GM18870 (cell line): ENCODE results near the gene PLXNA2.

Experiments
- ATAC-seq: cut with Tn5 transposase; IDR thresholded peaks from one replicate; pipeline ENCODE4 v1.9.1; 2021; ENCODE audit warnings: moderate library complexity; ENCODE audit not compliant: unreplicated experiment

PLXNA2 gene

DNA sequence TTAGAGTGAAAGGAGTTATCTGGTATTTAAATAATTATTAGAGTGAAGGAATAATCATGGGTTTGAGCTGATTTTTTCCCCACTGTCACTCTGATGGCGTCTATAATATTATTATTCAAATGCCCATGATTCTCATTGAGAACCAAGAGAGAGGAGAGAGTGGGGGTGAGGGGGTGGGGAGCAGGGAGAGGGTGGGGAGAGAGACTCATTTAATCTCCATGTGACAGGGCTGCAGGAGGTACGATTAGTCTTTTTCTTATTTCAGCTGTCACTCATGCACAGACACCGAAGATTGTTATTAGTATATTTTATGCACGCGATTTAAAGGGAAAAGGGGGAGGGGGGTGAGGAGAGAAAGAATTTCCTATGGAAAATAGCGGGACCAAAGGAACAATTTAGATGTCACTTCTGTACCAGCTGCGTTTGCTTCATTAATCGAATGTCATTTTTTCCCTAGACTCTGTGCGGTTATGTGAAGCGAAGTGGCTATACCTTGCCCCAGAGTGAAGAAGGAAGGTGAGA, 19.9 kb downstream of the PLXNA2 start:
- ATAC-seq: no peak

DNA sequence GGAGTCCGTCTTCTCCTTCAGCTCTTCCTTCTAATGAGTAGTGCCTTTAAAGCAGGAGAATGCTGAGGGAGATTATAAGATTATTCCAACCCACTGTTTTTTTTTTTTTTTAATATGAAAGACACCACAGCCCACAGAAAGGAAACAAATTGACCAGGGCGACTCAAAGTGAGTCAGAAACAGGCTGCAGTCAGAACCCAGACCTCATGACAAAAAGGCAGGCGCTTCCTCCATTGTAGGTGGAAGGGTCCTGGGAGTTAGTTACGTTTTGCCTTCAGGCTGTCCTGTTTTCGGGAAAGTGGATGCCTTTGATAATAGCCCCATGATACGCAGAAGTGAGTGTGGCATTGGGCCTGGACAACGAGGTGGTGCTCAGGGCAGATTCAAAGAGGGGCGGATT, 21.0 kb downstream of the PLXNA2 start:
- ATAC-seq: no peak

DNA sequence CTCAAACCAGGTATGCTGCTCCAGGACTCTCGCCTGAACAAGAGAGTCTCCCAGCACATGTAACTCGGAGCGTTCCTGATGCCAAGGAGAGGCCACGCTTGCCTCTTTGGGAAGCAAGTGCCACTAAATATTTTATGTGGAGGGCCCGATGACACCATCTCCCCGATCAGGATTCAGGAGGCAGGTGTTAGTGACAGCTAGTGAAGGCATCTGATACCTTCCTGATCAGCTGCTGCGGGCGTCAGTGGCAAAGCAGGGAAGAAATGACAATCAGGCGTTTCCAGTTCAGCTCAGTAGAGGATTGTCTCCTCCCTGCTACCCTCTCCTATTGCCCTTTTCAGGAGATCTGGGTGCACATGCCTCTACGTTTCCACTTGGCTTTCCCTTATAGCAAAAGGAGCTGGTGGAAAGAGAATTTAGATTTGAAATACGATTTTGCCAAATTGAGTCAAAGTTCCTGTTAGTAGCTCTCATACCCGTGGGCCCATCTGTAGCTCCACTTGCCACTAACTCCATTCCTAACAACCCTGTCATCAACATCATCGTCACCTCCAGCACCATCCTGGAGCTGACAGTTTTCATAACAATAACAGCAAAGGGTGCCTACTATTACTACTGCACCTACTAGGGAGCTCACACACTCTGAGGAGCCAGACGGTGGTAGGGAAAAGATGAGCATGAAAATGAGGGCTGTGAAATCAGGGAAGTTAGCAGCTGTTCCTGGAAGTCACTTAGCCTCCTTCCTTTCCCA, 21.6 kb downstream of the PLXNA2 start:
- ATAC-seq: no peak

DNA sequence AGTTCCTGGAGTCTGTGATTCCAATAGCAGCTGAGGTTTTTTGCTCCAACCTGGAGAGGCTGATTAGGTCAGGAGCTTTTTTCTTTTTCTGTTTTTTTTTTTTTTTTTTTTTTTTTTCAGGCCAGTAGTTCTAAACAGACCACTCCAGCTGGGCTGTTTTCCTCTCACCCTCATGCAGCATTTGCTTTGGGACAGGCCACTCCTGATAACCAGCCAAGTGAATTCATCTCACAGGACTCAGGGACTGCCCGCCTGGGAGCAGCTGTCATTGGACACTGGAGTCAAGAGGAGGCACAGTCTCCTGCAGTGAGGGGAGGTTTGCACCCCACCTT, 22.9 kb downstream of the PLXNA2 start:
- no peak for ATAC-seq

DNA sequence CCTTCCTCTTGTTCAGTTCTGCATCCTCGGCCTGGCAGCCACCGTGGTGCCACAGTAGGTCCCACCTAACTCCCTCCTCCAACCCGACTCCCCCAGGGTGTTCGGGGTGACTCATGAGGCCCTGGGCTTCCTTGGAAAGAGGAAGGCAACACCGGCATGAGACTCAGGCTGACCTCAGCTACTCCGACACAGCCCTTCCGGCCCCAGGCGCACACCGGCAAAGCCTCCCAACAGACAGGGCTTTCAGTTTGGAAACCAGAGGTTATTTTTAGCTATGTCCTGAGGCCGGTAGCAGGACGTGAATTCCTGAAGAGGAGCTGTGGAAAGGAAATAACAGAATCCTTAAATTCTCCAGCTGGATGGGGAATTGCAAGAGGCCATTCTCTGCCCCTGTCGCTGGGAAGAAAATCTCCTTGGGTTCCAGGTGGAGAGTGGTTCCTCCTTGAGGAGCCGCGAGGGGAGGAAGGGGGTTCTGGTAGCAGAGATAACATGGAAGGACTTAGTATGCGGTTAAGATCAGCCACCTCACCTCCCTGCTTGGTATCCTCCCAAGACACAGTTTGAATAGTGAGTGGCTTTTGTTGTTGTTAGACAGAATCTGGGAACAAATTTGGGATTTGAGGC, 24.4 kb downstream of the PLXNA2 start:
- ATAC-seq: no peak

DNA sequence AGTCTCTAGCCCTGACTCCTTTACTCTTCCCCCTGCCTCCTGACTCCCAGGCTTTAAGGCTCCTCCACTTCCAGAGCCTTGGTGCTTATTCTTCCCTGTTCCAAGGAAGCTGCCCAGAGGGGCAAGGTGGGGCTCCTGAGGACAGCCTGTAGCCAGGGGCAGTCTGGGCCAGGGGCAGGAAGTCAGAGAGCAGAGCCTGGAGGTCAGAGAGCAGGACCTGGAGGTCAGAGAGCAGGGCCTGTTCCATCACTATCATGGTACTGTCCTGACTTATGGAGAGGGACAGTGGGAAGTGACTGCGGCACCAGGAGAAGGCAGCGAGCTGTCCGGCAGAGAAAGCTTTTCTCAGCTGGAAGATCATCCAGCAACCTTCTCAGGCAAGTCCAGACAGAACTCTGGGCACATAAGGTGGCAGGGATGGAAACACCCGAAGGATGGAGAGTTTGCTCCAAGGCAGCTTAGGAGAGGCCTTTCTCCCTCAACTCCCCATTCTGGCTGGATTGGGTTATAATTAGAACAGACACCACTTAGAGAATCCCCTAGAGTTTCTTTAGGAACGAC, 25.0 kb downstream of the PLXNA2 start:
- no peak for ATAC-seq

DNA sequence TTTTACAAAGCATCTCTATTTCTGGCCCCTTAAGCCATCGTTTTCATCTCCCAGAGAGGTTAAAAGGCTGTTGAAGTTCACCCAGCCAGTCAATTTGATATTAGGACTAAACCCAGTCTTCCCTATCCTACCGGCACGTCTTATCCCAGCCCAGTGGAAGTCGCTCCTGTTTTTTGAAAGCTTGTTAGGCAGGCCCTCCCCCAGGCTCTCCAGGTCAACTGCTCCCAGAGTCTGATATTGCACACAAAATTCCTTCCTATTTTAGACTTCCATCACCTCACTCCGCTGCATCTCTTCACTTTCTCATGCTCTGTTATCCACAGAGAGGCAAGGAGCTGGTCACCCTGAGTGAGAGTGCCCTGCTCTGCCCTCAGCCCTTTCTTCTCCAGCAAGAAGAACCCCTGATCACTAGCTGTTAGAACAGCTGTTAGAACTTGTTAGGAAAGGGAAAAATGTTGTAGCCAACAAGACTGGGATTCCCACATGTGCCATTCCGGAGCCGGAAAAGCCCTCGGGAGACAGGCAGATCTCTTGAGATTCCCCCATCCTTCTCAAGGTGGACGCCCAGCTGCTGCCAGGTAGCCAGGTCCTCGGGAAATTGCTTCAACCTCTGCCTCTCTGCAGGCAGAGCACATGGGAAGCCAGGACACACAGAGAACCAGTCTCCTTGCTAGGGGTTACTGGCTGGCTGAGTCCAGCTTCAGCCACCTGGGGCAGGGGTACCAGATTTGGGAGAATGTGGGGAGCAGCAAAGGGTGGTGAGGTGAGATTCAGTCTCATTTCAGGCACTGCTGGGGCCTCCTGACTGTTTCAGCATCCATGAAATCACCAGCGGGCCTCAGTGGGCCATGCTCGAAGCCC, 25.7 kb downstream of the PLXNA2 start:
- ATAC-seq: no peak

DNA sequence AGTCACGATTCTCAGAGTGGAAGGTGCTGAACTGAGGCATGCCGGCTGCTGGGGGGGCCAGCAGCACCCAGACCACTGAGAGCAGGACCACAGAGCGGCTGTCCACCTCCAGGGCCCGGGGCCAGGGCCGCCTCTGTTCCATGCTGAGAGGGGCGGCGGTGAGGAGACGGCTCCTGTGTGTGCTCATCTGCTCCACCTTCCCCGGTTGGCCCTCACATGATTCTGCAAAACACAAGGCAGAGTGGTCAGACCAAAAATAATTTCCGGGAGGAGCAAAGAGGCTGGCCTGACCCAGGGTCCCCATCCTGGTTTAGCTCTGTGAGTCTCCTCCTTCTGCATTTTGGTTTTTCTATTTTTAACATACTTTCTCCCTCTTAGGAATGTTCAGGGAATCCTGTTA, 26.4 kb downstream of the PLXNA2 start:
- ATAC-seq: no peak

DNA sequence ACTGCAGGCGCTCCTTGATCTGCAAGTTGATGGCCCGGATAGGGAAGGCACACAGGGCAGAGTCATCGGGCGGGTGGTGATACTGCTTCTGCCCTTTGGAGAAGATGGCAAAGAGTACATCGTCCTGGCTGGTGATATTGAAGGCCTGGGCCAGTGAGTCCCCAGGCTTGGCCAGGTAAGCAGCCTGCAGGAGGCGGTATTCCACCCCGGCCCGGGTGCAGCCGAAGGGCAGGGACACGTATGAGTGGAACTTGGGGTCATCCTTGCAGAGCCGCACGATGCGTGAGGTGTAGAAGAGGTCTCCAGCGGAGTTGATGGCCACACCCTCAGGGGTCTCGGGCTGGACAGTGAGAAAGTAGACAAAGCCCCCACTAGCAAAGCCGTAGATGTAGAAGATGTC, 27.4 kb downstream of the PLXNA2 start:
- no peak for ATAC-seq

DNA sequence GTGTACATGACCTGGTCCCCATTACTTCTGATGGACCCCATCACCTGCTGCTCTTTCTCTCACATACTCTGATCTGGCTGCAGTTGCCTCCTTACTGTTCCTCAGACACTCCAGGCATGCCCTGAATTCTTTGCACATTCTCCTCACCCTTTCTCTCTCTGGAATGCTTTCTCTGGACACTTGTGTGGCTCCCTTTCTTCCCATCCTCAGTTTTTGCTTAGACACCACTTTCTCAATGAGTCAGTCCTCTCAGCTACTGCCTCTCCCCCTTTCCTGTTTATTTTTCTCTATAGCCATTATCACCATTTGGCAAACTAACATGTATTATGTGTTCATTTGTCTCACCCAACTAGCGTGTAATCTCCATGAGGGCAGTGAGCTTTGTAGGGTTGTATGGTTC, 28.1 kb downstream of the PLXNA2 start:
- ATAC-seq: no peak

DNA sequence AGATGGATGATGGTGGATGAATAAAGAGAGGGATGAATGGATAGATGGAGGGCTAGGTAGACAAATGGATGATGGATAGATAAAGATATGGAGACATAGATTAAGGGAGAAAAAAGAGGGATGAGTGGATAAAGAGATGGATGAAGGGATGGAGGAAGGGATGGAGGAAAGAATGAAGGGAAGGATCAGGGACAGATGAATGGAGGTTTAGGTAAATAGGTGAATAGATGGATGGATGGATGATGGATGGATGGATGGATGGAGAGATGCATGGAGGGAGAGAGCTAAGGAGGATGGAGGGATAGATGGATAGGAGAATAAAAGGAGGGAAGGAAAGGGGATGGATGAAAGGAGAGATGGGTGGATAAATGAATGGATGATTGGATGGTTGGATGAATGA, 28.8 kb downstream of the PLXNA2 start:
- ATAC-seq: no peak

DNA sequence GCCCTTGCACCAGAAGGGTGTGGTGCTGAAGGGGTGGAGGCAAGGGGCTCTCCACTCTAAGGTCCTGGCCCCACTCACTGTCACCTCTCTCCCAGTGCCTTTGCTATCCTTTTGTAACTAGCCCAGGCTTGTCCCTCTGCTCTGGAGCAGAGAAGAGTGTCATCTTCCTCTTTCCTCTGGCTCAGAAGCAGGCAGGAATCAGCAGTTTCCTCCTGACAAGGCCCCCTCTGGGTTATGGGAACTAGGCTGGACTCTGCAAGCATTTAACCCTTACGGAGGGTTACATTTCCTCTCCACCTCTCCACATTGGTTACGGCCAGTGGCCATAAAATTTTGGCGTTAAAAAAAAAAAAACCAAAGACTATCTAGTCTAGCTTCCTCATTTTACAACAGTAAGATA, 30.4 kb downstream of the PLXNA2 start:
- no peak for ATAC-seq

DNA sequence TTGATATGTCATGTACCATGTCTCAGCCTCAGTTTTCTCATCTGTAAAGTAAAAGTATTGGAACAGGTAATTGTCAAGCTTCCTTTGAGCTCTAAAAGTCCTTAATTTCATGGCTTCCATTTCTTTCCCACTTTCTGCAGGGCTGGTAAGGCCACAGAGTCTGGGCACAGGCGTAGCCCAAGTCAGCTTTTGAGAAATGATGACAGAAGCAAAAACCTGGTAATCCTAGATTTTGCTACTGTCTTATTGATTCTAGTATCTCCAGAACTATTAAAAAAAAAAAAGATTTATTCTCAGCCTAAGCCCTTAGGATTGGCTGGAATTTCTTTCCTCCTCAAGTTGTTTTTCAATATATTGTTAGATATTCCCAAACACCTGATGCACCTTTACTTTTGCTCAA, 31.3 kb downstream of the PLXNA2 start:
- ATAC-seq: no peak

DNA sequence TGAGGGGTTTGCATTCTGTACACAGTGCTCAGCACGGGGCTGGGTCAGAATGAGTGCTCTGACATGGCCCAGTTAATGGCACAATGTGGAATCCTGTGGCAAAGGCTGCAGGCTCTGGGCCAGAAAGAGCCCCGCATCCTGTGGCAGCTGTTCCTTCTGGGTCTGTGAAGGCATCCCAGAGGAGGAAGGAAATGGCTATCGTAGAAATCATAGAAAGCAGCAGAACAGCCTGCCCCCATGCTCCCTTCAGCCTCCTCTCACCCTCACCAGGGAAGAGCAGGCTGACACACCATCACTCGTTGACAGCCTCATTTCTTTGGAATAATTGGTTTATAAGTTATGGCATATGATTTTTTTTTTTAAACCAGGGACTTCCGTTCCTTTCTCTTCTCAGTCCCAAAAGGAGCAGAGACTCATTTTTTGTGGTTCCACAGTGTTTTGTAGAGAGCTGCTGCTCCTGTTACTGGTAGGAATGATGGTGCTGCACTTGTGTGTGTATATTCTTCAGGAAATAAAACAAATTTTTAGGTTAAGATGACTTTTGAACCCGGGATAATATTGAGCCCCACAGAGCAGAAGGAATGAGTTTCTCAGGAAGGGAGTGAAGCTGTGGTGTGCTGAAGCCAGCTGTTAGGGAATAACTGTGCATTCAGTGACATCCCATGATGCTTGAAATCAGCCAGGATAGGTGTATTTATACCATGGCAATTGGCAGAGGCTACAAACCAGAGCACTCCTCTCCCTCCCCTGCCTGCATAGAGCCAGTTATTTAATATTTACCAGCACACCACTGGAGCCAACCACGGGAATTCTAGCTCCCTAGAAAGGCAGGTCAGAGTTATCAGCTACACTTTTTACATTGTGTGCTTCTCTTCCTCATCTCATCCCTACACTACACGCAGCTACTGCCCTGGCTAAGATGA, 32.0 kb downstream of the PLXNA2 start:
- no peak for ATAC-seq

DNA sequence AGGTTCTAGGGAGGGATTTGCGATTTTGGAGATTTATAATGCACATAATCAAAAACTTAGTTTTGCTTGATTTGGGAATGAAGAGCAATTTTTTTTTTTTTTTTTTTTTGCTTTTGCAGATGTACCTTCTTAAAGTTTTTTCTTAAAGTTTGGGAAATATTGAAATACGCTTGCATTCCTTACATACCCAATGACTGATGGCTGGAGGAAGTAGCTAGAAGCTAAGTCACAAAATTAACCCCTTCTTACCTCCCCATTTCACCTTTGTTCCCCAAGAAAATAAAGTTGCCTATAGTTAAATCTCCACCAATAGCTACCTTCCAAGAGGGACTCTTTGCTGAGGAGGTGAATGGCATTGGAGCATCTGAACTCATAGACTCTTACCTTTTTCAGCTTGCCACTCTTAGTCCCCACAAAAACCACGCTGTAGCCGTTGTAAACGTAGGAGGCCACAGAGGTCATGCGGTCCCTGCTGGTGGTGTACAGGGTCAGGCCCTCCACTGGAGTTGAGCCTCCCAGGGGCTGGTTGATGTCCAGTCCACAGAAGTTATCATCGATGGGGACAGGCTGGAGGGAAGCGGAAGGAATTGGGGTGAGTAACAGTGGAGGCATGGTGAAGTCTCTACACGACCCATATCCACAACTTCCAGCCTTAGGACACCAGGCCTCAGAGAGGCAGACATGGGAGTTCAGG, 34.1 kb downstream of the PLXNA2 start:
- ATAC-seq: no peak

DNA sequence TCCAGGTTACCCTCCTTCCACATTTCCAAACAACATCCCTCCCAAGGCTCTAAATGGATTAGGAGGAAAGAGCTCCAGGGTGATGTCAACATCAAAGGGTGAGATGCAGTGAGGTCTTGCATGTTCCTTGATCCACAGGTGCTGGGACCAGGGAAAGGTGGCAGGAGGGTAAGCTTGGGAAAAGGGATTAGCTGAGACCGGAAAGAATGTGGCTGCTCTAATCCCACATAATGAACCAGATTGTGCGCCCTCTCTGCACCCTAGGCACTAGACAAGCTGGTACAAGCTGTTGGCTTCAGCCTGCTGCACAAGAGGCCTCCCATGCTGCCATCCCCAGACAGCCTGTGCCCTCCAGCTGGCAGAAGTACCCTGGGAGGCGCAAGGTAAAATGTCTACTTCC, 34.9 kb downstream of the PLXNA2 start:
- no peak for ATAC-seq

DNA sequence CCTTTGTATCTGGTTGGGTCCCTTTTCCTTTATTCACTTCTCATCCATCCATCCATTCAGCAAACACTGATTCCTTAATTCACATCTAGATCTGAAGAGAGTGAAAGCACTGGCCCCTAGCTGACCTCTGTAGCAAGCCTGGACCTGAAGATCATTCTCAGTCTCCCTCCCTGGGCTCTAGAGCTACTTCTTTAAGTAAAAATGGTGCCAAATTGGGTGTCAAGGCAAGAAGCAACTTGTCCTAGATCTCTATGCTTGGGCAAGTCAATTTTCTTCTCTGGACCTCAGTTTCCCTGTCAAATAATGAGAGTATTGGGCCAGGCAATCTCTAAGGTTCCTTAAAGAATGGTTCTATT, 36.1 kb downstream of the PLXNA2 start:
- no peak for ATAC-seq

DNA sequence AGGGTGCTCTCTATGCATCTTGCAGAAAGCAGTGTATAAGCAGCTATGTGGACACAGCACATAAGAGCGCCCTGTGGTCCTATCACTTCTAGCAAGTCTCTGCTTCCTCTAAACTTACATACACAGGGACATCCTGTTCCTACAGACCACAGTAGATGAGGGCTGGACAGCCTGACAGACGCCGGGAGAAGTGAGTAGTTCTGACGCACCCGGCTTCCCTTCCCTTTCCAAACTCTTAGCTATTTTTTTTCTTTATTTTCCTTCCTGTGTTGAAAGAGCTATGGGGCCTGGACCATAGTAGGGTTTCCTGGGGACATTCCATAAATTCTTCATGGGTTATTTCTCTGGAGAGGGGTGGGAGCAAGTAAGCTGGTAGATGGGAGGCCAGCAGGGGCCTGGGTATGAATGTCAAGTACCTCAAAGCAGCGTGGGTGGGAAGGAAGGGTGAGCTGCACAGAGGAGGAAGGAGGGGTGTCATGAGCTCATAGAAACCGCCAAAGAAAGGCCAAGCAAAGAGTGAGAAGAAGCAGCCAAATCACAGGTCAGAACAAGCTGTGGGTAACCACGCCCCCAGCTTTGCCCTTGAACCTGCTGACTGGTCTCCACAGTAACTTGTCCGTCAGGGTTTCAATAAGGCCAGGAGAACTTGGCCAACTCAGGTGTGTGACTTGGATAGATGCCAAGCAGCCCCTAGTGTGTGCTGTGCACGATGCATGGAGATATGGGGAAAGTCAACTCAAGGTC, 36.6 kb downstream of the PLXNA2 start:
- no peak for ATAC-seq

DNA sequence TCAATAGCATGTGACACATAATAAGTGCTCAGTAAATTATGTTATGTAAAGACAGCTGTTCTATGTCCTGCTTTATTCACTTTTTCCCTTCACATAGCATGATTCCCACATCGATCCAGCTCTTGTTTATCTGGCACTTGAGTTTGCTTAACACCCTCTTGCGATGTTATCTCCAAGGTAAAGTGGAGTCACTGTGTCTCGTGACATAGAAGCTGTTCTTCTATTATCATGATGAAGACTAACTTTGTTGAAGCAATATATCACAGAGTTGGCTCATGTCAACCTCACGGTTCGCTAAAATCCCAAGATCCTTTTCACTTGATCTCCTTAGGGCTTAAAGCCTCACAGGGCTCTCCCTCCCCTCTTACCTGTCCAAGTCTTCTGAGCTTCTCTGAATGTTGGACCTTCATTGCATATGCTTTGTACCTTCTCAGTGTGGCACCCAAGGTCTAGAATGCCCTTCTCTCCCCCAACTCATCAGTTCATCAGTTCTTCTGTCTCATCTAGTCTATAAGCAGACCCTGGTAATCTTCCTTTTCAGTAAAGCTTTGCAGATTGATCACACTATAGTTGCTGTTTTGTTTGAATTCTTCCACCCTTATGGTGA, 38.0 kb downstream of the PLXNA2 start:
- no peak for ATAC-seq
